T-helper 1 cell treated with Interleukin-12 subunit alpha and Interleukin-12 subunit beta and Interleukin-4 antibody, amounts not matched to agents 30 μg/mL and 1 μg/mL, for 36 hours (primary cell): ENCODE results near the gene PTPRT.

Experiments used
- H3K27ac Mint-ChIP-seq: one replicate; pipeline ENCODE4 v1.8.0; 2021; ENCODE audit warnings: mild to moderate bottlenecking, mixed read lengths
- H3K27me3 Mint-ChIP-seq: one replicate; pipeline ENCODE4 v1.8.0; 2021; ENCODE audit warnings: low read depth, mixed read lengths
- H3K36me3 Mint-ChIP-seq: one replicate; pipeline ENCODE4 v1.8.0; 2021; ENCODE audit warnings: low read depth, mixed read lengths
- H3K4me1 Mint-ChIP-seq: one replicate; pipeline ENCODE4 v1.8.0; 2021; ENCODE audit warnings: low read depth, mixed read lengths
- H3K4me3 Mint-ChIP-seq: one replicate; pipeline ENCODE4 v1.8.0; 2021; ENCODE audit warnings: mild to moderate bottlenecking, moderate library complexity, mixed read lengths
- H3K9me3 Mint-ChIP-seq: one replicate; pipeline ENCODE4 v1.8.0; 2021; ENCODE audit warnings: mixed read lengths

PTPRT gene

DNA sequence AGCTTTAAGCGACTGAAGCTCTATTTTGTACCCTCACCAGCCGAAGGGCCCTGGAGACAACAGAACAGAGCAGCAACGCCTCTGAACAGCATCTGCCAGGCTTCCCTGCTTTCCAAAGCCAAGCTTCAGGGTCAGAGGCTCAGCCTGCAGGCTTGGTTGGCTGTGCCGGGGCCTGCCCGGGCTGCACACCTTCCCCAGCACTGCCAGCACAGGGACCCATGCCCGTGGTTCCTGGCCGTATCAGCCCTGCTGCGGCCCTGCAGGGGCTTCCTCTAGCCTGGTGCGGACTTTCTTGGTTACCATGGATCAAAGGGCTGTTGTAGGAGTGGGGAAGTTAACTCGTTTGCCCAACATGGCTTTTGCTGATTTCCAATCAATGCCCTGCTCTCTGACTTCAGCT, 830.1 kb downstream of the PTPRT start:
- Mint-ChIP-seq H3K4me1 (no peaks in the 10 kb centered on the region), H3K9me3 (peaks cover 5% of the 10 kb centered on the region), H3K4me3 (no peak overlapping the region), H3K36me3 (no peaks in the 10 kb centered on the region), H3K27me3 (no peaks in the 10 kb centered on the region), H3K27ac (no peak overlapping the region)

DNA sequence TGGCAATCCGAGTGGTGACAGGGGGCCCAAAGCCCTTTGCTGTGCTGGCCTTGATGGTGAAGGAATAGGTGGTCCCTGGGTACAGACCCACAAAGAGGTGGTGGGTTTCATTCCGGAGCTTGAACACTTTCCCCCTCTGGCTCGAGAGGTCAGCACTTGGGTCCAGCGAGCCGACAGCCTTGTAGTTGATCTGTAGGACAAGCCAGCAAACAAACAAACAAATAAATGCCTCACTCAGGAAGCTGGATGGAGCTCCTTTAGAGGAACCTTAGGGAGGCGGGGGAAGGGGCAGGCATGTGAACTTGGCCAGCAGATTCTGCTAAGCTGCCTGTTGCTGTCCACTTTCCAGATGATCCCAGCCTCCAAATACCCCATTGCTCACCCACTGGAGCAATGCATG, 837.6 kb downstream of the PTPRT start:
- Mint-ChIP-seq H3K36me3 (no peaks in the 10 kb centered on the region), H3K4me3 (no peak overlapping the region), H3K27ac (no peak overlapping the region), H3K9me3 (no peaks in the 10 kb centered on the region), H3K27me3 (no peaks in the 10 kb centered on the region), H3K4me1 (no peaks in the 10 kb centered on the region)

DNA sequence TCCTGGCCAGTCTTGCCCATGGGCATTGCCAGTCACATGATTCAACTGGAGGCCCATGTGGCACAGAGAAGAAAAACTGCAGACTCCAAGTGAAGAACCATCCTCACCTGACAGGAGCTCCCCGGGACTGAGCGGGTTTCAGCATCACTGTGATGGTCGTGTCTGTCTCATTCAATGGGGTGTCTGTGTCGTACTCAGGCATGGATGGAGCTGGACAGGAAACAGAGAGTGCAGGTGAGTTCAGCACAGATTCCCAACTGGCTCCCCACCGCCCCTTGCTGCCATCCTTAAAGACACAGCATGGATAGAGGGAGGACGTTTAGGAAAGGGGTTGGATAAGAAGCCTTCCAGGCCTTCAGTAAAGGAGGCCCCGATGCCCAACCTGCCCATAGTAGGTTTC, 839.2 kb downstream of the PTPRT start:
- H3K36me3 Mint-ChIP-seq: no peaks in the 10 kb centered on the region
- H3K27me3 Mint-ChIP-seq: no peaks in the 10 kb centered on the region
- H3K9me3 Mint-ChIP-seq: no peaks in the 10 kb centered on the region
- no peaks in the 10 kb centered on the region for H3K4me1 Mint-ChIP-seq
- H3K4me3 Mint-ChIP-seq: no peak overlapping the region
- H3K27ac Mint-ChIP-seq: no peak overlapping the region

DNA sequence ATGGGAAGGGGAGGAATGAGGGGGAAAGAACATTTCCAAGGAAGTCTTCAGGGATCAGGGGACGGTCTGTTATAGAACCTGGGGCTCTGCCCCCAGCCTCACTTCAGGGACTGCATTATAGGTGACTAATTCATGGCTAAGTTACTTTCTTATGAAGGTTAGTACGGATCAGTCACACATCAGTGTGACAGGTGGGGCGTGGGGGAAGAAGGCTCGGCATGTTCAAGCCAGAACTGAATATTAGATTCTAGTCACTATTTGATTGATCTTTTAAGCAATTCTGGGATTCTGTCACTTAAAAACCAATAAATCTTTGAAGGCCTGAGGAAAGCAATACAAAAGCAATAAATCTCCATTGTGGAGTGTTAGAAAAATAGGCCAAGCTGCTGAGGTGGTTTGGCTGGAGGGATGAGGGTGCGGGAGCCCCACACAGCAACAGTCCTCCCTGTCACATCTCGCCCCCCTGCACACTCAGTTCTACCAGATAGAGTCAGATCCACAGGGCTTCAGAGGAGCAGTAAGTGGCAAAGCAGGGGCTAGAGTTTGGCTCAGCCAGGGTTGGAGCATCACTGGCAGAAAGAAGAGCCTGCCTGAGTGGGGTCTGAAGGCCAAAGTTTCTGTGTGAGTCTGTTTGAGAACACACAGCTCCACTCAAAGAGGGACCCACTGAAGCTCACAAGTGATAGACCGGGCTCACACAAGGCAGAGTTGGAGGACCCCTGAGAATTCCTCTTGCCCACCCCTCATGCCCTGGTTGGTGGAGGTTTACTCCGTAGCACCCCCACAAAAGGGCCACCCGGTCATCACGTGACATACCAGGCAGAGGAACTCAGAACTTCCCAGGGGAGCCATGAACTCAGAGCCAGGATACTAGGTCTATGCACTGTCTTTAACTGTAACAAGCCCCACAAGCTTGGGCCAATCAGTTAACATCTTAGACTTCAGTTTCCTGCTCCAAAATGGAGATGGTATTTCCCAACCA, 843.2 kb downstream of the PTPRT start:
- H3K27ac Mint-ChIP-seq: no peak overlapping the region
- no peak overlapping the region for H3K4me3 Mint-ChIP-seq
- H3K9me3 Mint-ChIP-seq: peaks cover 4% of the 10 kb centered on the region
- H3K36me3 Mint-ChIP-seq: no peaks in the 10 kb centered on the region
- no peaks in the 10 kb centered on the region for H3K27me3 Mint-ChIP-seq
- no peaks in the 10 kb centered on the region for H3K4me1 Mint-ChIP-seq

DNA sequence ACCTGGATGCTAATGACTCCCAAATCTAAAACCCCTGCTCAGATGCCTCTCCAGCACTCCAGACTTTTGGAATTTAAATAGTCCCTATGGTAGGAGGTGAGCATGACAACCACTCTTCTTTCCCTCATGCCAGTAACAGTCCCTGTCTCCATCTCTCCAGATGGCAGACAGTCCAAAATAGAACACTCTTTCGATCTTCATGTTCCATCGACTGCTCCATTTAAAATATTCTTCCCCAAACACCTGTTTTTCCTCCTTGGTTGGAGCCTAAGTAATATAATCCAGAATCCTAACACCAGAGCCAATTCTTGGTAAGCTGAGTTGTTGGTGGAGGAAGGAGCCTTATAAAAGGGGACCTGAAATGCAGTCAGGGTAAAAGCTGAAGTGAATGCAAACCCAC, 848.1 kb downstream of the PTPRT start:
- Mint-ChIP-seq H3K27ac (no peak overlapping the region), H3K4me3 (no peak overlapping the region), H3K4me1 (no peaks in the 10 kb centered on the region), H3K36me3 (no peaks in the 10 kb centered on the region), H3K9me3 (peaks cover 4% of the 10 kb centered on the region), H3K27me3 (no peaks in the 10 kb centered on the region)

DNA sequence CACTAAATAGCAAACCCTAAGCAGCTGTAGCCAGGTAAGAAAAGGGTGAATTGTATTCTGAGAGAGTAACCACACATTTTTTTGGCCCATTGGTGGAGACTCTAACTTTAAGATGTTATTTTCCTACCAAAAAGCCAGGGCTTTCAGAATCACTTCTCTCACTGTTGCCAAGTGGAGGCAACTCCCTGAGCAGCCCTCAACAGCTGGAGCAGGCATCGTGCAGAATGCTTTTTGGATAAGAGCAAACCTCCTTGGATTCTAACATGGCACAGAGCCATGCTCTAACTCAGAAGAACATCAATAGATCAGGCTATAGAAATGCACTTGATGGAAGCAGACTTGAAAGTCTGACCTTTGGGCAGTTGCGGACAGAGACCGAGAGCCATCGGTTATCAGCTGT, 849.3 kb downstream of the PTPRT start:
- no peaks in the 10 kb centered on the region for H3K36me3 Mint-ChIP-seq
- no peaks in the 10 kb centered on the region for H3K4me1 Mint-ChIP-seq
- no peaks in the 10 kb centered on the region for H3K27me3 Mint-ChIP-seq
- peaks cover 4% of the 10 kb centered on the region for H3K9me3 Mint-ChIP-seq
- H3K27ac Mint-ChIP-seq: no peak overlapping the region
- no peak overlapping the region for H3K4me3 Mint-ChIP-seq

DNA sequence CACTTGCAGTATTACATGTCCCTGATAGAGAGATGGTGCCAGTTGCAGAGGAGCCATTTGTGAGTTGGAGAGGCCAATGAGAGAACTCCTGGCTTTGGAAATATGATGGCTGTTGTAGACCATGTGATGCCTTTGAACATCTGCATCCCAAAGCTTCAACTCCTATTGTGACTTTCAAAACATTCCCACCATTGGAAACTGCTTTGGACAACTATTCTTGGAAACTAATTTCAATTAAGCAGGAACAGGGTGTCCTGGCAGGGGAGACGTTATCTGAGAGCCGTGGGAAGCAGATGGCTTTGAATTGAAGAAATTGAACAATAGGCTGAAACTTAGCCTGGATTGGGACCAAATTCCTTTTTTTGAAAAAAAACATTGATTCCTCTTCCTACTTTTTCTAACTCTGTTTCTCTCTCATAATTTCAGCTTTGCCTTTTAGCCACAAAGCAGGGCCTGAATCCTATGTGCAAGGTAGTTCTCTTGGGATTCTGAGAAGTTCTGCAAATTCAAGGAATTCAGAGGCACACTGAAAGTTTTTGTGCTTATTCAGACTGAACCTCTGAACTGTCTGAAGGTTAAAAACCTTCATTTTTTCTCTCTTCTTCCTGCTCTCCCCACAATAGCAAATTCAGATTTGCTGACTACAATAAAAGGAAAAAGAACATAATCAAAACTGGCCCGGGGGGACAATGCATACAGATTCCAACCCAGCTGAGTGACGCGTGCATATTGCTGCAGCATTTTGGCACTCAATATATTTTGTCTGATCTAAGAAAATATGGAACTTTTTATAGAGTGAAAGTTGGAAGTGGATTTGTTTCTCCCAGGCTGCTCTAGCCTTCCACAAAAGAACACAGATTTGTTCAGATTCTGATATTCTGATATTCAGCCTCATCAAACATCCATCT, 851.2 kb downstream of the PTPRT start:
- H3K27me3 Mint-ChIP-seq: no peaks in the 10 kb centered on the region
- H3K9me3 Mint-ChIP-seq: peaks cover 4% of the 10 kb centered on the region
- no peak overlapping the region for H3K27ac Mint-ChIP-seq
- no peaks in the 10 kb centered on the region for H3K36me3 Mint-ChIP-seq
- no peak overlapping the region for H3K4me3 Mint-ChIP-seq
- no peaks in the 10 kb centered on the region for H3K4me1 Mint-ChIP-seq

DNA sequence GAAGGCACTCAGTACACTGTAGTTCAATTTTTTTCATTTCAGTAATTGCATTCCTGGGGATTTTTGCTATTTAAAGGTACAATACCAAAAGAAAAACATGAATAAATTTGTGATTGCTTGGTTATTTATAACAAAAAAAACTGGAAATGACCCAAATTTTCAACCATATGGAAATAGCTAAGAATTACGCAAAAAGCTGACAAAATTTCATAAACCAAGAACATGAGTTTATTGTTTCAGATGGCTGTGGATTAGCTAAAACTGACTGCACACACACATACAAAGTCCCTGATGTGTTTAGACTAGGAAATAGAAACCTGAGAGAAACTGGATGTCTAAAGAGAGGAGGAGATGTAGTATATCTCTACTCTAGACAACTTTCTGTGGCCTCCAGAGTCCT, 853.1 kb downstream of the PTPRT start:
- Mint-ChIP-seq H3K27ac (no peak overlapping the region), H3K4me1 (no peaks in the 10 kb centered on the region), H3K27me3 (no peaks in the 10 kb centered on the region), H3K36me3 (no peaks in the 10 kb centered on the region), H3K9me3 (no peaks in the 10 kb centered on the region), H3K4me3 (no peak overlapping the region)

DNA sequence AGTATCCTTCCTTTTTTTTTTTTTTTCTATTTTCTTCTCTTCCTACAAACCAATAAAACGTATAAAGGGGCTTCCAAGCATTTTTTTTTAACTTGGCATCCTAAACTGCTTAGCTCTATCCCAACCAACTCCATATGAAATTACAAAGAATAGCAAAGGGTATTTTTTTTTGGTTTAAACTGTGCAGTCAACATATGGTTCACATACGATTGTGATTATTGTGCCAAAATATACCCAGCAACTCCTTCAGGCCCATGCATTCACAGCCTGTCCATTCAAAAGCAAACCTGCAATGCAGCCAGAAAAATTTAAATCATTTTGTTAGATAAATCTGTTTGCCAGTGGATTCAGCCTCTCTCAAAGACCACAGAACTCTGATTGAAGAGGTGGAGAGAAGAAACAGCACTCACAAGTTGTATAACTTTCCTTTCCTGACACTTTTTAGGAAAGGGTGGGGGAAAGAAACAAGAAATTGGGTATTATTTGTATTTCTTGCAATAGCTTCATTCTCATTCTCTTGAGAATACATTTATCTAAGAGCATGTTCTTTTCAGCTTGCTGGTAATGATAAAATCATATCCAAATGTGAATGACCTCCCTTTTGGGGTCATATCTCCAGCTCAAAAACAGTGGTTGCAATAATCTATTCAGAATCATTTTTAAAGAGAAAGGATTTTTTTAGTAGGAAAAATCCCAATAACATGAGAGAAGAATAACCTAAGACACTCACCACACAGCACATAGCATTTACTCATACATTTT, 870.3 kb downstream of the PTPRT start:
- no peak overlapping the region for H3K4me3 Mint-ChIP-seq
- H3K4me1 Mint-ChIP-seq: no peaks in the 10 kb centered on the region

DNA sequence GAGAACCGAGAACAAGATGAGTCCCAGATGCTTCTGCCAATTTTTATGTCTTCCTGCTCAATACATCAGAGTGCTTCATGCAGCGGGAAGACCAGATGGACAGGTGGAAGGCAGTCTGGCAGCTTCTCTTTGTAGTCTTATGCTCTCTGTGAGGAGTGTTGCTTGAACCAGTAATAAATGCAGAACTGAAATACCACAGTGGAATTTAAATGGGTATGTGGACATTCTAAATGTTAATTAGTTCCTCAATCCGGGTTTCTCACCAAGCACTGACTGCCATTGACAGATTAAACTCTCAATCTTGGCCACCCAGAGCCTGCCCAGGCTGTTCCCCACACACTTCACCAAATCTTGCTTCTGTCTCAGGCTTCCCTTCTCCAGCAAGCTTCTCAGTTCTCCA, 876.0 kb downstream of the PTPRT start:
- Mint-ChIP-seq H3K4me1 (no peaks in the 10 kb centered on the region), H3K36me3 (no peaks in the 10 kb centered on the region), H3K27ac (no peak overlapping the region), H3K9me3 (peaks cover 7% of the 10 kb centered on the region), H3K27me3 (no peaks in the 10 kb centered on the region), H3K4me3 (no peak overlapping the region)

More for the DNA sequence above, 870.3 kb downstream of the PTPRT start:
- H3K27ac Mint-ChIP-seq: no peak overlapping the region
- H3K27me3 Mint-ChIP-seq: no peaks in the 10 kb centered on the region
- no peaks in the 10 kb centered on the region for H3K36me3 Mint-ChIP-seq
- peaks cover 12% of the 10 kb centered on the region for H3K9me3 Mint-ChIP-seq

DNA sequence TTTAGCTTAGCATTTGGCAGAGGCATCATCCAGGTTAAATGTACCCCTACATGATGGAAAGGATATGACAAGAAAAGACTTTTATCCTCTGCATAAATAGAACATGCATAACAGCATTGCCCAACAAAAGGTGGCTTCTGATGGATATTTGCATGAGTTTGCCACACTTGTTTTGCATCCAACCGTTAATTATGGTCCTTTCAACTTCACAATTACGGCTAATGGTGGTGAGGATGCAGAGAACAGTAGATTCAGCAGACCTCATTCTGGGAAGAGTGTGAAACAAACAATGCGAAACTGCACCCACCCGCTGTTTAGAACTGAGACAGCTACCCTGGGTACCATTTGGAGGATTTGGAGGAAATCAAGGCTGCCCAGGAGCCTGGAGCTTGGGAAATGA, 880.7 kb downstream of the PTPRT start:
- no peak overlapping the region for H3K27ac Mint-ChIP-seq
- no peak overlapping the region for H3K4me3 Mint-ChIP-seq
- no peaks in the 10 kb centered on the region for H3K36me3 Mint-ChIP-seq
- H3K4me1 Mint-ChIP-seq: no peaks in the 10 kb centered on the region
- no peaks in the 10 kb centered on the region for H3K9me3 Mint-ChIP-seq
- H3K27me3 Mint-ChIP-seq: no peaks in the 10 kb centered on the region

DNA sequence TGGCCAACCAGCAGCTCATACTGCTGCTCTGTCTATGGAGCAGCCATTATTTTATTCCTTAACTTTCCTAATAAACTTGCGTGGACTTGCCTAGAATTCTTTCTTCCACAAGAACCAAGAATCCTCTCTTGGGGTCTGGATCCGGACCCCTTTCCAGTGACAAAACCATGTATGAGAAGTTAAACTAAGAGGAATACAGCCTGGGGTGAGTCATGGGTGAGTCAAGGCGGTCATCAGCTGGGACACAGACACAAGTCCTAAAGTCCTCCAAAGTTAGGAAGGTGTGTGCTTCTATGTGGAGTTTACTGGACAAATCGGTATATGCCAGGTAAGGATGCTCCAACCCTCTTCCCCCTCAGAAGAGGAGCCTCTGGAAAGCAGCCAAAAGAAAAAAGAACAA, 881.5 kb downstream of the PTPRT start:
- Mint-ChIP-seq H3K27ac (no peak overlapping the region), H3K4me3 (no peak overlapping the region), H3K4me1 (no peaks in the 10 kb centered on the region), H3K27me3 (no peaks in the 10 kb centered on the region), H3K36me3 (no peaks in the 10 kb centered on the region), H3K9me3 (no peaks in the 10 kb centered on the region)

DNA sequence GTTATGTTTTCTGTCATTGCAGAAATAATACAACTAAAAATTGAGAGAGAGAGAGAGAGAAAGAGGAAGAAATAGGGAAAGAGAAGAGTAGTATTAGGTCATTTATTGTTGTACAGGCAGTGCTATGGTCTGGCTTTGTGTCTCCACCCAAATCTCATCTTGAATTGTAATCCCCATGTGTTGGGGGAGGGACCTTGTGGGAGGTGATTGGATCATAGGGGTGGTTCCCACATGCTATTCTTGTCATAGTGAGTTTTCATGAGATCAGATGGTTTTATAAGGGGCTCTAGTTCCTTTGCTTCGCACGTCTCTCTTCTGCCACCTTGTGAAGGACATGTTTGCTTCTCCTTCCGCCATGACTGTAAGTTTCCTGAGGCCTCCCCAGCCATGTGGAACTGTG, 894.1 kb downstream of the PTPRT start:
- H3K27ac Mint-ChIP-seq: no peak overlapping the region
- H3K9me3 Mint-ChIP-seq: peaks cover 5% of the 10 kb centered on the region
- no peaks in the 10 kb centered on the region for H3K36me3 Mint-ChIP-seq
- H3K4me3 Mint-ChIP-seq: no peak overlapping the region
- no peaks in the 10 kb centered on the region for H3K4me1 Mint-ChIP-seq
- no peaks in the 10 kb centered on the region for H3K27me3 Mint-ChIP-seq

DNA sequence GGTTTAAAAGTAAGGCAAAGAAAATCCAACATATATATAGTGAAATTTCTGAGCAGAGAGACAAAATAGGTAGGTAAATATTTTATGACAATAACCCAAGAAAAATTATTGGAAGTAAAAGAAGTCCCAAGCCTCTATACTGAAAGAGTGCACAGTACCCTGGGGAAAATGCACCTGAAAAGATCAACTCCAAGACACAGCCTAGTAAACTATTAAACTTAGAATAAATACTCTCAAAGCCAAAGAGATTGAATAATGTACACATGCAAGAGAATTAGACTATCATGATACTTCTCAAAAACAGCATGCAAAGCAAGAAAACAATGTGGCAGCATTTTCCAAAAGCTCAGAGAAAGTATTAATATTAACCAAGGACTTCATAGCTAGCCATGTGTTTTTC, 894.7 kb downstream of the PTPRT start:
- H3K4me1 Mint-ChIP-seq: no peaks in the 10 kb centered on the region
- H3K27ac Mint-ChIP-seq: no peak overlapping the region
- no peak overlapping the region for H3K4me3 Mint-ChIP-seq
- H3K9me3 Mint-ChIP-seq: peaks cover 5% of the 10 kb centered on the region
- no peaks in the 10 kb centered on the region for H3K36me3 Mint-ChIP-seq
- H3K27me3 Mint-ChIP-seq: no peaks in the 10 kb centered on the region
